GM13976 (cell line): ENCODE results near the gene HAT1.

Experiments used
- DNase-seq: peaks from one replicate; pipeline ENCODE4 v3.0.0; 2012; ENCODE audit warnings: low spot score
- CTCF ChIP-seq: IDR thresholded peaks from 2 replicates; pipeline ENCODE4 v1.5.1; 2012; ENCODE audit warnings: borderline replicate concordance, mild to moderate bottlenecking; ENCODE audit not compliant: insufficient read depth; ENCODE audit errors: extremely low read depth, missing control alignments, control extremely low read depth
- in situ Hi-C: fragments of 300-500 bp; cut with MboI; formaldehyde crosslinking; loops from one replicate; pipeline ENCODE4 v1.12.0; 2022; ENCODE audit warnings: low sequenced_read_pairs, mixed read lengths, inconsistent platforms; ENCODE audit not compliant: unreplicated experiment

Gene HAT1

GRCh38 chr2:171913517-171913916 lies 8.7 kb upstream of the HAT1 start:
- in situ Hi-C loops: no loop called here
- no peak for TF ChIP-seq CTCF
- DNase-seq: no peak

GRCh38 chr2:171919453-171919852 lies 2.8 kb upstream of the HAT1 start:
- no peak for TF ChIP-seq CTCF
- no peak for DNase-seq
- in situ Hi-C loops: no loop called here

GRCh38 chr2:171921970-171922229 lies 361 bp upstream of the HAT1 start:
- in situ Hi-C loops: no loop called here
- no peak for TF ChIP-seq CTCF
- no peak for DNase-seq

- DNase-seq: no peak
Measured at GRCh38 chr2:171923206-171923605, 945 bp downstream of the HAT1 start.

GRCh38 chr2:171924170-171924942 lies 2.1 kb downstream of the HAT1 start:
- in situ Hi-C loops: no loop called here
- TF ChIP-seq CTCF: no peak
- no peak for DNase-seq

More at GRCh38 chr2:171923206-171923605, 945 bp downstream of the HAT1 start:
- TF ChIP-seq CTCF: no peak
- in situ Hi-C loops: no loop called here

GRCh38 chr2:171930385-171930784 lies 8.1 kb downstream of the HAT1 start:
- in situ Hi-C loops: no loop called here

More at GRCh38 chr2:171930385-171930784, 8.1 kb downstream of the HAT1 start:
- TF ChIP-seq CTCF: no peak
- no peak for DNase-seq
